NCI-H187 (cell line): ENCODE data around the gene ZNF217.
"Not testable (repeated sequence)": the region's sequence is repeated elsewhere in the genome, so short reads cannot be mapped to it uniquely, and the experiment has no call there.

Source experiments
- DNase-seq, 2 experiments: peaks; one replicate each; lab custom pipeline; 2025; lab: John Stamatoyannopoulos, UW

Gene ZNF217

DNA sequence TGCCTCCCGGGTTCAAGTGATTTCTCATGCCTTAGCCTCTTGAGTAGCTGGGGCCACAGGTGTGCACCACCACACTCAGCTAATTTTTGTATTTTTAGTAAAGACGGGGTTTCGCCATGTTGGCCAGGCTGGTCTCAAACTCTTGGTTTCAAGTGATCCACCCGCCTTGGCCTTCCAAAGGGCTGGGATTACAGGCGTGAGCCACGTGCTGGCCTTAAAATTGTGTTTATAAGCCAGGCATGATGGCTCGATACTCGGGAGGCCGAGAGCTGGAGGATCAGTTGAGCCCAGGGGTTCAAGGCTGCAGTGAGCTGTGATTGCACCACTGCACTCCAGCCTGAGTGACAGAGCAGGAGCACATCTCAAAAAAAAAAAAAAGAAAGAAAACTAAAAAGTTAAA lies 27.0 kb downstream of the ZNF217 start:
- DNase-seq = not testable (repeated sequence)

DNA sequence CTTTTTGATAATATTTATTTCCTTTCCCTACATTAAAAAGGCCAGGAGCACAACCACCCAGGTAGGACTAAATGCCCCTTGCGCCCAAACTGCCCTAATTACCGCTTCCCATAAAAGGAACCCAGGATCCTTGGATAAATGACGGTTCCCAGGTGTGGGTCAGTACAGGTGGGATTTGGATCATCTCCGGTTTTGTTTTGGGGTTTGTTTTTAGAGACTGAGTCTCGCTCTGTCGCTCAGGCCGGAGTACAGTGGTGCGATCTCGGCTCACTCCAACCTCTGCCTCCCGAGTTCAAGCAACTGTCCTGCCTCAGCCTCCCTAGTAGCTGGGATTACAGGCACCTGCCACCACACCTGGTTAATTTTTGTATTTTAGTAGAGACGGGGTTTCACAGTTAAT lies 28.4 kb downstream of the ZNF217 start:
- DNase-seq = no peak

DNA sequence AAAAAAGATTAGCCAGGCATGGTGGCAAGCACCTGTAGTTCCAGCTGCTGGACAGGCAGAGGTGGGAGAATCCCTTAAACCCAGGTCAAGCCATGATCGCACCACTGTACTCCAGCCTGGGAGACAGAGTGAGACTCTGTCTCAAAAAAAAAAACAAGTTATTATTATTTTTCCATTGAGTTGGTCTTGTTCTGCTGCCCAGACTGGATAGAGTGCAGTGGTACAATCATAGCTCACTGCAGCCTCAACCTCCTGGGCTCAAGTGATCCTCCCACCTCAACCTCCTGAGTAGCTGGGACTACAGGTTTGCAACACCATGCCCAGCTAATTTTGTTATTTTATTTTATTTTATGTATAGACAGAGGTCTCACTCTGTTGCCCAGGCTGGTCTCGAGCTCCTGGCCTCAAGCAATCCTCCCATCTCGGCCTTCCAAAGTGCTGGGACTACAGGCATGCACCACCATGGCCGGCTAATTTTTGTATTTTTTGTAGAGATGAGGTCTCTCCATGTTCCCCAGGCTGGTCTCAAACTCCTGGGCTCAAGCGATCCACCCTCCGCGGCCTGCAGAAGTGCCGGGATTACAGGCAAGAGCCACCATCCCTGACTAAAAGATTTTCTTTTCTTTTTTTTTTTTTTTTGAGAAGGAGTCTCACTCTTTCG lies 31.4 kb downstream of the ZNF217 start:
- DNase-seq = not testable (repeated sequence)

DNA sequence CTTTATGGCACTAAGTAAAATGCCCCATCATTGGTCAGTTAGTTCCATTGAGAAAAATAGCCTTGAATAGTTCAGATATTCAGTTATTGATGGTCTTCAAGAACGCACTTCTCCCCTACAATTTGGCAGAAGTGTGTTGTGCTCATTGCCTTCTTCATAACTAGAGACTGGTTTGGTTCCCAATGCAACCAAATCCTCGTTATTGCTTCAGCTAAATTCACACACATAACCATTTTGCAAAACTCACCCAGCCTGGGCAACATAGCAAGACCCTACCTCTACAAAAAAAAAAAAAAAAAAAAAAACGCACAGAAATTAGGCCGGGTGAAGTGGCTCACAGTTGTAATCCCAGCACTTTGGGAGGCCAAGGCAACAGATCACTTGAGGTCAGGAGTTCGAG lies 32.1 kb downstream of the ZNF217 start:
- no peak for DNase-seq

DNA sequence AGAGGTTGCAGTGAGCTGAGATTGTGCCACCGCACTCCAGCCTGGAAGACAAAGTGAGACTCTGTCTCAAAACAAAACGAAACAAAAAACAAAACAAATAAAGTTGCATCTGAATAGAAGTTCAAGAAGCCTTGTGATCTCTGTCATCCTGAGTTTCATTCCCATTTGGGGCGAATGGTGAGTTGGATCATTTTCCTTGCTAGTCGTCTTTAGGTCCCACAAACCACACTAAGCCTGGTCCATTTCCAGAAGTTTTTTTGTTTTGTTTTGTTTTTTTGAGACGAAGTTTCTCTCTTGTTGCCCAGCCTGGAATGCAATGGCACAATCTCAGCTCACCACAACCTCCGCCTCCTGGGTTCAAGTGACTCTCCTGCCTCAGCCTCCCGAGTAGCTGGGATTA lies 33.8 kb downstream of the ZNF217 start:
- no peak for DNase-seq

DNA sequence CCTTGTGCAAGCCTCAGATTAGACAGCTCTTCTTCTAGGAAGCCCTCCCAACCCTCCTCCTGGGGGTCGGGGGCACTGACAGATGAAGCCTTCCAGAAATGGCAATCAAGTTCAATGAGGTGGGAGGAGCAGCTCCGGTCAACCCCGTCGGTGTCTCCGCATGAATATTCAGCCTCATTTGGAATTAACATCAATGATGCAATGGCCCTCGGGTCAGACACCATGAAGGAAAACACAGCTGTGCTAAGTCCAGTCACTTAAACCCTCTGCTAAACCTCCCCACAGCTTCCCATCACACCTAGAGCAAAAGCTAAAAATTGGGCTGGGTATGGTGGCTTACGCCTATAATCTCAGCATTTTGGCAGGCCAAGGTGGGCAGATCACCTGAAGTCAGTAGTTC lies 36.5 kb downstream of the ZNF217 start:
- no peak for DNase-seq

DNA sequence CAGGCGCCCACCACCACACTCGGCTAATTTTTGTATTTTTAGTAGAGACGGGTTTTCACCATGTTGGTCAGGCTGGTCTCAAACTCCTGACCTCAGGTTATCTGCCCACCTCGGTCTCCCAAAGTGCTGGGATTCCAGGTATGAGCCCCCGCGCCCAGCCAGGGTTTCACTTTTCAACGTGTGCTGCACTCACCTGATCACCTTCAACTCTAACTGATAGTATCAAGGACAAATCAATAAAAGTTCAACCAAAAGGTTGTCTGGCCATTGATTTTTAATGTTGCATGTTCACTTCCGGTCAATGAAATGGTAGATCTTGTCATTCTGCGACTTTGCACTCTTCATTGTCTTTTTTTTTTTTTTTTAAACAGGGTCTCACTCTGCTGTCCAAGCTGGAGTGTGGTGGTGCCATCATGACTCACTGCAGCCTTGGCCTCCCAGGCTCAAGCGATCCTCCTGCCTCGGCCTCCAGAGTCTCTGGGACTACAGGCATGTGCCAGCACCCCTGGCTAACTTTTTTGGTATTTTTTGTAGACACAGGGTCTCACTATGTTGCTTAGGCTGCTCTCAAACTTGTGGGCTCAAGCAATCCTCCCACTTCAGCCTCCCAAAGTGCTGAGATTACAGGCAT lies 37.3 kb downstream of the ZNF217 start:
- no peak for DNase-seq

DNA sequence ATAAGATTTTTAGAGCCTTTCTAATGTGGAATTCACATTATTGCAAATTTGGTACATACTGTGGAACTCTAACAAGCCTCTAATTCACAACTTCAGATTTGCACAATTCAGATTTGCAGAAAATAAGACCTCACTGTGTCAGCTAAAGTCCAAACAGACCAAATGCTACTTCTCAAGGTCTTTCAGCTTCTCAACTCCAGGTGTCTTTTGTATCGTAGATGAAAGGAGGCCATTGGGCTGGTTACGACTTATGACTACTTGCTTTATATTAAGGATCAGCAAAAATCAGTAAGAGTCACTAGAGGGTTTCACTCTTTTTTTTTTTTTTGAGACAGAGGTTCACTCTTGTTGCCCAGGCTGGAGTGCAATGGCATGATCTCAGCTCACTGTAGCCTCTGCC lies 37.8 kb downstream of the ZNF217 start:
- DNase-seq = no peak

DNA sequence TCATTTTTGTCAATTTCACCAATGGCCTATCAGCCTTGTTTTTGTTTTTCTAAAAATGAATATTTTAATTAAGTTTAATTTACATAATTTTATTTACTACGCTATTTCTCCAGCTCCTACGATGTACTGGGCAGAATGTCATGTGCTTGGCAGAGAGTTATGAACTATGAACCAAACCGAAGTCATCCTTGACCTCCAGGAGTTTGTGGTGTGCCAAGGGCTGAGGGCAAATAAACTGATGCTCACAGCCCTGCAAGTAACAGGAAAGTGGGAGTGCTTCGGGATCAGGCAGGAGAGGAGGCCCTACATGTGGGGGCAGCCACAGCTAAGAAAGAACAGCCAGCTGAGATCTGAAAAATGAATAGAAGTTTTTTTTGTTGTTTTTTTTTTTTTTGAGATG lies 38.6 kb downstream of the ZNF217 start:
- no peak for DNase-seq

DNA sequence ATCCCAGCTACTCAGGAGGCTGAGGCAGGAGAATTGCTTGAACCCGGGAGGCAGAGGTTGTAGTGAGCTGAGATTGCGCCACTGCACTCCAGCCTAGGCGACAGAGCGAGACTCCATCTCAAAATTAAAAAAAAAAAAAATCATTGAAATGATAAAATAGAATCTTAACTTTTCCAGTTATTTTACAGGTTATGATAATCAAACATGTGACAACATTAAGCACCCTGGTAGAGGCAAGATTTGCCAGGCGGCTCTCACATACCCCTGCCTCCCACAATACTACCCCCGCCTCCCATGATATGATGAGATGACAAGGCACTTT lies 41.1 kb downstream of the ZNF217 start:
- not testable (repeated sequence) for DNase-seq

DNA sequence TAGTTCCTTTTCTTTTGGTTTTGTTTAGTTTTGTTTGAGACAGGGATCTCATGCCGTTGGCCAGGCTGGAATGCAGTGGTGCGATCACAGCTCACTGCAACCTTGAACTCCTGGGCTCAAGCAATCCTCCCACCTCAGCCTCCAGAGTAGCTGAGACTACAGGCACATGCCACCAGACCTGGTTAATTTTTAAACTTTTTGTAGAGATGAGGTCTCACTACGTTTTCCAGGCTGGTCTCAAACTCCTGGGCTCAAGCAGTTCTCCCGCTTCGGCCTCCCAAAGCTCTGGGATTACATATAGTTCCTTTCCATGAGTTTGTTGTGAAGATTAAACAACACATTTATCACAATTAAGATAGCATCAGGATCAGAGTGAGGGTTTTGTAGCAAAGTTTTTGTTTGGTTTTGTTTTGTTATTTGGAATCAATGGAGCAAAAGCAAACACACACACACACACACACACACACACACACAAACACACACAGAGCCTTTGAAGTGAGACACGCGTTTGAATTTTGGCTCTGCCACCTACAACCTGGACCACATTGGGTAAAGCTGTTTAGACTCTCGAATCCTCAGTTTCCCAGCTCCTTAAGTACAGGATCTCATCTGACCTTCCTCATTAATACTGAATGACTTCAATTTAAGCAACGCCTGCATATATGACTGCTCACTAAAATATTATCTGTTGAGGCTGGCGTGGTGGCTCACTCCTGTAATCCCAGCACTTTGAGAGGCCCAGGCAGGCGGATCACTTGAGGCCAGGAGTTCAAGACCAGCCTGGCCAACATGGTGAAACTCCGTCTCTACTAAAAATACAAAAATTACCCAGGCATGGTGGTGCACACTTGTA lies 41.7 kb downstream of the ZNF217 start:
- not testable (repeated sequence) for DNase-seq

DNA sequence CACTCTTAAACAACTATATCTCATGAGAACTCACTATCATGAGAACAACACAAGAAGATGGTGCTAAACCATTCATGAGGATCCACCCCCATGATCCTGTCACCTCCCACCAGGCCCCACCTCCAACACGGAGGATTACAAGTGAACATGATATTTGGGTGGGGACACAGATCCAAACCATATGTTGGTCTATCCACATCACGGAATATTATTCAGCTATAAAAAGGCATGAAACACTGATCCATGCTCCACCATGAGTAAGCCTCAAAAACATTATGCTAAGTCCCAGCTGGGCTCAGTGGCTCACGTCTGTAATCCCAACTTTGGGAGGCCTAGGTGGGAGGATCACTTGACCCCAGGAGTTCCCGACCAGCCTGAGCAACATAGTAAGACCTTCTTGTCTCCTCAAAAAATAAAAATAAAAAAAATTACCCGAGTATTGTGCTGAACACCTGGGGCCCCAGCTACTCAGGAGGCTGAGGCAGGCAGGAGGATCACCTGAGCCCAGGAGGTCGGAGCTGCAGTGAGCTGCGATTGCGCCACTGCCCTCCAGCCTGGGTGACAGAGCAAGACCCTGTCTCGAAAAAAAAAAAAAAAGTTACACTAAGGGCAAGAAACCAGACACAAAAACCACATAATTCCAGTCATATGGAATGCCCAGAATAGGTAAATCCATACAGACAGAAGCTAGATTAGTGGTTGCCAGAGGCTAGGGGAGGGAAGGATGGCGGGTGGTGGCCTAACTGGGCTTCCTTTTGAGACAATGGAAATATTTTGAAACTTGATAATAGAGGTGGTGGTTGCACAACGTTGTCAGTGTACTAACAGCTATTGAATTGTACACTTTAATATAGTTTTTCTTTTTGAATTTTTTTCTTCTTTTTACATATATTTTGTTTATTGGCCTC lies 43.1 kb downstream of the ZNF217 start:
- no peak for DNase-seq

DNA sequence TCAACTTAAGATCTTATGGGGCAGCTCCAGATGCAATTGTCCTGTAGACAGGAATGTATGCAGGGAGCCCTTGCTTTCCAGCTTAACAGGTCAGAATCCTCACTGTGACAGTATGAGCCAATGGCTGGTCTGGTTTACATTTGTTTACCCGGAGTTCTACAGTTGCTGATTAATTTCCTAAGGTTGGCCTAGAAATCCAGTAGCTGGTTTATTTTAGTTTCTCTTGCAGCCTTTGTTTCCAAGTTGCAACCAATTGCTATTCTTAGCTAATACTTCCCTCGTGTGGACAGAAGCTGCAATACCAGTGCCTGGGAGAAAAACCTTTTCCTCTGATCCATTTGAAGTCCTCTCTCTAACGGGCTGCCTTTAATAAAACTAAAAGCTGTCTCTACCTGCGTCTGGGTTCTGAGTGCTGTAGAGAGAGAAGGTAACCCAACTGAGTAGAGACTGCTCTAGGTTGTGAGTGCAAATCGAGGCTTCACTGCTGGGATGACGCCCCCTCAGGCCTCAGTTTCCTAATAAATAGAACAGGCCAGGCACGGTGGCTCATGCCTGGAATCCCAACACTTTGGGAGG lies 45.9 kb downstream of the ZNF217 start:
- peak in 1 of 2 experiments; percentile 4 for DNase-seq

DNA sequence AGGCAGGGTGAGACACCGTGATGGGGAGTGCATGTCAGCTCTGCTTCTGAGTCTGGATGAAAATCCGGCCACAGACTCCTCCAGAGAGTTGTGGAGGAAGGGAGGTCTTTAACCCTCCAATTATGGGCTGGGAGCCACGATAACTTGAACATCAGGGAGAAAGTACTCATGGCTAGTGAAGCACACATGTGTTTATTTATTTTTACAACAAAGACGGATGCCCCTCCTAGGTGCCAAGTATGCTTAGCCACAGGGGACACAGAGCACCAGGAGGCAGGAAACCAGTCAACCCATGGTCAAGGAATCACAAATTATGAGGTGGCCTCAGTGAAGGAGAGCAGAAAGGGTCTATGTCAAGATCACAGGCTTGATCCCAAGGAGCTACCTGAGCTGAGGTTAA lies 54.1 kb downstream of the ZNF217 start:
- DNase-seq = no peak

DNA sequence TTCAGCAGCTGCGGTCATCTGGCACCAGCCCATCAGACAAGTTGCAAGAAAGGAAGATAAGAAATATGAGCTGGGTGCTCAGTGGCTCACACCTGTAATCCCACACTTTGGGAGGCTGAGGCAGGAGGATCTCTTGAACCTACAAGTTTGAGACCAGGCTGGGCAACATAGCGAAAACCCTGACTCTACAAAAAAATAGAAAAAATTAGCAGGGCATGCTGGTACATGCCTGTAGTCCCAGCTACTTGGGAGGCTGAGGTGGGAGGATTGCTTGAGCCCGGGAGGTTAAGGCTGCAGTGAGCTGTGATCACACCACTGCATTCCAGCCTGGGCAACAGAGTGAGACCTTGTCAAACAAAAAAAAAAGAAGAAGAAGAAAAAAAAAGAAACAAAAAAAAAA lies 57.3 kb downstream of the ZNF217 start:
- DNase-seq = not testable (repeated sequence)

DNA sequence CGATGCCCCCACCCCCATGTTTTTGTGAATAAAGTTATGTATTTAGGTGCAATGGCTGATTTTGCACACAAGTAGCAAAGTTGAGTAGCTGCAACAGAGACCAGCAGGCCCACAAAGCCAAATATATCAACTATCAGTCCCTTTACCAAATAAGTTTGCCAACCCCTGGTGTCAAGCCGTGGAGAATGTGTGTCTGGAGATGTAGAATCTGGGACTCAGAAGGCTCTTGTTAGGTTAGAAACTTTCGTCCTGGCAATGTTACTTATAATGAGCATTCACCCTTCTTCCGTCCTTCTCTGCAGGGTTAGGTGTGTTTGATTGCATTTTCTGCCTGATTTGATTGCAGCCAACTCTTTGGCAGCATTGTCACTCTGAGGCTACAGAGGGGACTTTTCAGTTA lies 57.8 kb downstream of the ZNF217 start:
- no peak for DNase-seq

DNA sequence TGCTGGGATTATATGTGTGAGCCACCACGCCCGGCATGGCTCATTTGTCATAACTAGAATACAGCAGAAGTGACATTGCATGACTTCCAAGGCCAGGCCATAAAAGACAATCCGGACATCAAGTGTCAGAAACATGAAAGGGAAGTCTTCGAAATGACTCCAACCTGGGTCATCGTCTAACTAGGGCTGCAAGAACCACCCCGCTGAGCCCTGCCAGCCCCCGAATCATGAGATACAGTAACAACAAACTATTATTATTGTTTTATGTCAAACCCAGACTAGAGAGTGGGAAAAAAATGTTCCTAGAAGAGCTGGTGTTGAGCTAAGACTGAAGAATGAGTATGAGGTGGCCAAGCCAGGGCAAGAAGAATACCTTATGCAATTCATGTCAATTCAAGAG lies 59.6 kb downstream of the ZNF217 start:
- DNase-seq = no peak

DNA sequence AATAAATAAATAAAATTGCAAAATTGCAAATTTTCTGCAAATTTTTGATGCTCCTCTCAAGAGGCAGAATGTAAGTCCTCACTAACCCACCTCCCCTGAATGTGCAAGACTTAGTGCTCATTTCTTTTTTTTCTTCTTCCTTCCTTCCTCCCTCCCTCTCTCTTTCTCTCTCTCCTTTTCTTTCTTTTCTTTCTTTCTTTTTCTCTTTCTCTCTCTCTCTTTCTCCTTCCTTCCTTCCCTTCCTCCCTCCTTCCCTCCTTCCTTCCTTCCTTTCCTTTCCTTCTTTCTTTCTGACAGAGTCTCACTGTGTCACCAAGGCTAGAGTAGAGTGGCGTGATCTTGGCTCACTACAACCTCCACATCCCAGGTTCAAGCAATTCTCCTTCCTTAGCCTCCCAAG lies 60.1 kb downstream of the ZNF217 start:
- no peak for DNase-seq

DNA sequence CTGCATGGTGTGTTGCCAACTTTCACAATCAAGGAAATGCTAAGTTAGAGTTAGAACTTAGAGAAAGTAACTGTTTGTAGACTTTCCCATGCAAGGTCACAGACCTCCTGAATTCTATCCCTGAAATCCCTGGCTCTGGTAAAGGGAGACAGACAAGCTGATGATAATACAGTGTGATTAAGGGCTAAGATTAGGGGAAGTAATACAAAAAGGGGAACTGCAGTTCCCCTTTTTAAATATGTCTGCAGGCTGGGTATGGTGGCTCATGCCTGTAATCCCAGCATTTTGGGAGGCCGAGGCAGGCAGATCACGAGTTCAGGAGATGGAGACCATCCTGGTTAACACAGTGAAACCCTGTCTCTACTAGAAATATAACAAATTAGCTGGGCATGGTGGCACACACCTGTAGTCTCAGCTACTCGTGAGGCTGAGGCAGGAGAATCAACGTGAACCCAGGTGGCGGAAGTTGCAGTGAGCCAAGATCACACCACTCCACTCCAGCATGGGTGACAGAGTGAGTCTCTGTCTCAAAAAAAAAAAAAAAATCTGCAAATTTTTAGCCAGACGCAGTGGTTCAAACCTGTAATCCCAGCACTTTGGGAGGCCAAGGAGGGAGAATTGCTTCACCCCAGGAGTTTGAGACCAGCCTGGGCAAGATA lies 60.9 kb downstream of the ZNF217 start:
- DNase-seq = not testable (repeated sequence)

DNA sequence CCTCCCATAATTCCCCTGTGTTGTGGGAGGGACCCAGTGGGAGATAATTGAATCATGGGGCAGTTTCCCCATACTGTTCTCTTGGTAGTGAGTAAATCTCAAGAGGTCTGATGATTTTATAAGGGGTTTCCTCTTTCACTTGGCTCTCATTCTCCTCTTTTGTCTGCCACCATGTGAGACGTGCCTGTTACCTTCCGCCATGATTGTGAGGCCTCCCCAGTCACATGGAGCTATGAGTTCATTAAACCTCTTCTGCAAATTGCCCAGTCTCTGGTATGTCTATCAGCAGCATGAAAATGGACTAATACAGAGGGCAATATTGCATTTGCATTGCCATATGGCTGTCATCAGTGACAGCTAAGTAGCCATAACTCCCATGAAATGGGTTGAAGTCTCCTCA lies 63.2 kb downstream of the ZNF217 start:
- no peak for DNase-seq

DNA sequence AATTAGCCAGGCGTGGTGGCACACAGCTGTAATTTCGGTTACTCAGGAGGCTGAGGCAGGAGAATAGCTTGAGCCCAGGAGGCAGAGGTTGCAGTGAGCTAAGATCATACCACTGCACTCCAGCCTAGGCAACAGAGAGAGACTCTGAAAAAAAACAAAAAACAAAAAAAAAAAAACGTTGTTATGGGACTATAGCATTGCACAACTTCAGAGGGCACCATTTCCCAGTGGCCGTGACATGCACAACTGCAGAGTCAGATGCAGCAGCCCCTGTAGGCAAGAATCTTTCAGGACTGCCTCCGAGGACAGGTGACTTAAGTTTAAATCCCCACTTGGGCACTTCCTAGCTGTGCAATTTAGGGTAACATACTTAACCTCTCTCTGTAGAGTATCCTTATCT lies 64.0 kb downstream of the ZNF217 start:
- DNase-seq = no peak
